GM18870 (cell line): Measurements from ENCODE around the gene IL37.
"Not testable (repeated sequence)": the region's sequence is repeated elsewhere in the genome, so short reads cannot be mapped to it uniquely, and the experiment has no call there.

Experiments
- ATAC-seq: cut with Tn5 transposase; IDR thresholded peaks from one replicate; pipeline ENCODE4 v1.9.1; 2021; ENCODE audit warnings: moderate library complexity; ENCODE audit not compliant: unreplicated experiment

IL37 gene

DNA sequence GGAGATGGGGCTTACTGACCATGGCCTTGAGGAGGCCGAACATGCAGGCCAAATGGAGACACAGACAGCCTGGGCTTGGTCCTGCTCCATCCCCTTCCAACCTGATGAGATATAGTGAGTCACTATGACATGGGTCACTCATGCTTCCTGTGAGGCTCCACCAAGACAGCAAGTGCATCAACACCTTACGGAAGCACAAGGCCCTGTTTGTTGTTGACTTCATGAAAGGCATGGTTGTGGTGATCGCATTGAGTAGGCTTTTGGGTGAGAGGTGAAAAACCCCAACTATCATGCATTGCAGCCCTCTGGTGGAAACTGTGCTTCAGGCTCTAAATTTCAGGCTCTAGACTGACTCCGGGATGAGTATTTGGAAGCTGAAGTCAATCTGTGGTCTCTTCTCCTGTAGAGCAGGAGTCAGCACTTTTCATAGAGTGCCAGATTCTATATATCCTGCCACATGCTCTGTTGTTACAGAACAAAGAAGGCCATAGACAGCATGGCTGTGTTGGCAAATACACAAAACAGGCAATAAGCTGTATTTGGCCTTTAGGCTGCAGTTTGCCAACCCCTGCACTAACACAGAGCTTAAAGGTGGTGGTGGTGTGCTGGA lies 10.1 kb downstream of the IL37 start:
- no peak for ATAC-seq

DNA sequence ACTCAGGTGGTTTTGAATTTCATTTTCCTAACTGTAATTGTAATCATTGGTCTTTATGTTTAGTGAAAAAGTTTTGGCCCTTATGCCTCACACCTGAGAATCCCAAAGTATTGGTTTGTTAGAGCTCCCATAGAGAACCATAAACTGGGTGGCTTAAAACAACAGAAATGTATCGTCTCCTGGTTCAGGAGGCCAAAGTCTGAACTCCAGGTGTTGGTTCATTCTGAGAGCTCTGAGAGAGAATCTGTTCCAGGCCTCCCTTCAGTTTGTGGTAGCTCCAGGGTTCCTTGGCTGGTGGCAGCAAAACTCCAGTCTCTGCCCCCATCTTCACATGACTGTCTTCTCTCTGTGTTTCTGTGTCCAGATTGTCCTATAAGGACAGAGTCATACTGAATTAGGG lies 11.0 kb downstream of the IL37 start:
- ATAC-seq, result no peak

DNA sequence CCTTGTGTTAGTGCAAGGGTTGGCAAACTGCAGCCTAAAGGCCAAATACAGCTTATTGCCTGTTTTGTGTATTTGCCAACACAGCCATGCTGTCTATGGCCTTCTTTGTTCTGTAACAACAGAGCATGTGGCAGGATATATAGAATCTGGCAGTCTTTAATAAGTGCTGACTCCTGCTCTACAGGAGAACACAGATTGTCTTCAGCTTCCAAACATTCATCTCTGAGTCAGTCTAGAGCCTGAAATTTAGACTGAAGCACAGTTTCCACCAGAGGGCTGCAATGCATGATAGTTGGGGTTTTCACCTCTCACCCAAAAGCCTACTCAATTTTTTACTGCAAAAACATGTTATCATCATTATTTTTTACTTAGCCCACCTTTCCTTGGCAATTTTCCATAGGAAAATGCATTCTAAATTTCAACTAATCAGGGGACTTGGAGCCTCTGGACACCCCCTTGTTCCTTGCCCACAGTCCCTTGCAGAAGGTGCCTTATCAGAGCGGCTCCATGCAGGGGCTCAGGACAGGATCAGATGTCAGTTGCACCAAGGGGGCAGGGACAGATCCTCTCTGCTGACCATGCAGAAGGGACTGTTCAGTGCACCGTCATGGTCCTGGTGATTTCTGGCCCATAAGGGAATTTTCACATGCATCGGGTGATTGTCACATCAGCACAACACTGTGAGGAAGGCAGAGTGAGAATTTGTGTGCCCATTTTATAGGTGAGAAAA lies 12.4 kb downstream of the IL37 start:
- ATAC-seq, result no peak

GRCh38 chr2:112923967-112924338 lies 13.0 kb downstream of the IL37 start:
- no peak for ATAC-seq

DNA sequence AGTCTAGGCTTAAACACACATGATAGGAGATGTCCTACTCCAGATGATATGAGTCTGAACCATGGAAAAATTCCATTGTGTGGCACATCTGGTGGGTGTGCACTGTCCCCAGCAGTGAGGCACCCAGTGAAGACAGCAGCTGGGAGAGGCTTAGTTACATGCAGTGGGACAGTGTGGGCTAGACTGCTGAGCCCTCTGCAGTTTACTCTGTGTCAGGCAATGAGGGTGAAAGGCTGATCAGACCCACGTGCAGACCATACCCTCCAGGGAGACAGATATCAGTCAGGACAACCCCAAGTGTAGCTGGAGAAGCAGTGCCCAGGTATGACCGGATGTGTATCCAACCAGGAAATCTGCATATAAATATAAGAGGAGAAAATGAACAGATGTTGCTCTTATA lies 13.4 kb downstream of the IL37 start:
- ATAC-seq, result no peak

DNA sequence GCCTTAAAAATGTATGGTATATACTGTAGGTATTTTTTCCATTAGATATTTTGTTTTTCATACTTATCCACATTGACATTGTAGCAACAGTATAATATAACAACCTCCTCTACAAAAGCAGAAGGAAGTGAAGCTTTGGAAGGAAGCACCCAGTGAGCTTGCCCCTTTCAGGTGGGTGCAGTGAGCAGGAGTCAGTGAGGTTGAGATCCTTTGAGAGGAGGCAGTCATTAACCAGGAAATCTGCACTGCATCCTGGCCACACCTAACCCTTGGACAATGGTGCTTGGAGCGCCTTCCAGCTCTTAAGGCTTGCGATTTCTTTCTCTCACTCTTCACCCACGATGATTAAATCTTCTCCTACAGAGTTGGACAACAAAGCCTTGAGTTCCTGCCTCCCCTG lies 13.9 kb downstream of the IL37 start:
- ATAC-seq, result no peak

DNA sequence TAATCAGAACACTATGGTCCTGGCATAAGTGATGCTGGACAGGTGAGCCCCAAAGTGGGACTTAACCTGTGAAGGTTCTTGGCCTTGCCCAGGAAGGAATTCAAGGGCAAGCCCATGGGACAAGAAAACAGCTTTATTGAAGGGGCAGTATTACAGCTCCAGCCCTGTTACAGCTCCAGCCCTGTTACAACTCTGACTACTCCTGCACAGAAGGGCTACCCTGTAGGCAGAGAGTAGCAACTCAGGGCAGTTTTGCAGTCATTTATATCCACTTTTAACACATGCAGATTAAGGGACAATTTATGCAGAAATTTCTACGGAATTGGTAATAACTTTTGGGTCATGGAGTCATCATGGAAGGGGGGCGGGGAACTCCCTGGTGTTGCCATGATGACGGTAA lies 15.7 kb downstream of the IL37 start:
- ATAC-seq, result no peak

- ATAC-seq, result no peak
Observed at GRCh38 chr2:112927745-112928144, 16.8 kb downstream of the IL37 start.

GRCh38 chr2:112933261-112933660 lies 22.3 kb downstream of the IL37 start:
- no peak for ATAC-seq

DNA sequence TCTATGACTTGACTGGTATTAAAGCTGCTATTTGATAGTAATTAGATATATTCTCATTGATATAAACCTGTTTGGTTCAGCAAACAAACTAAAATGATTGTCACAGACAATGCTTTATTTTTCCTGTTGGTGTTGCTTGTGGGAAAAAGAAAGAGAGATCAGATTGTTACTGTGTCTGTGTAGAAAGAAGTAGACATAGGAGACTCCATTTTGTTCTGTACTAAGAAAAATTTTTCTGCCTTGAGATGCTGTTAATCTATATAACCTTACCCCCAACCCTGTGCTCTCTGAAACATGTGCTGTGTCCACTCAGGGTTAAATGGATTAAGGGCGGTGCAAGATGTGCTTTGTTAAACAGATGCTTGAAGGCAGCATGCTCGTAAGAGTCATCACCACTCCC lies 23.2 kb downstream of the IL37 start:
- not testable (repeated sequence) for ATAC-seq

GRCh38 chr2:112936927-112937232 lies 25.9 kb downstream of the IL37 start:
- no peak for ATAC-seq

DNA sequence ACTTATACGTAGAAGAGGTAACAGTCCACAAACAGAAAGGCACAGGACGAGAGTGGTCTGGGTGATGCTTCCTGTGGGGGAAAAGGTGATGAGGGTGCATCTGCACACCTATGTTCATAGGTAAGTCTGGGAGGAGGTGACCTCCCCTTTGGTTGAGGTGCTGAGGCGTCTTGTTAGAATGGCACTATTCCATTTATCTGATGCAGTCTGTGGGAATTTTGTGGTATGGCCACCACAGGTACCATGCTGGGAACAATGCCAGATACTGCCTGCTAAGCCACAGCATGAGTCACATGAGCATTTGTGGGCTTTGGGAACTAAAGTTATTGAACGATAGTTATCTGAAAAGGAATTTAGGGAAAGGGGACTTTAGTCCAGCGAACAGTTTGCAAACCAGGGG lies 27.9 kb downstream of the IL37 start:
- ATAC-seq, result no peak

DNA sequence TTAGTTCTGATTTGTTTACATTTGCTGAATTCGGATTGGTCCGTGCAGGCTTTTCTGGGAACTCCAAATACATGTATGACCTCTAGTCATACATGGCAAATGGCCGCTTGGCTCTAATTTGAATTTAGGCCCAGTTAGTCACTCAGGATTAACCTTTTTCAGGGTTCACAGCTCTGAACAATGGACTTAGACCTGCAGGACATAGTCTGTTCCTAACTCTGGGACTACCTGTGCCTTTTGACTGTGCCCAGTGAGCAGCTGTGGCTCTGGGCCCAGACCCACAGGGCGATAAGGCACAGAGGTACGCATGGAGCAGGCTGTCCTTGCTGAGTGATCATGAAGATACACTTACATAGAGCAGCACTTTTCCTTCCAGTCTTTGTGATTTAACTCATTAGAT lies 28.5 kb downstream of the IL37 start:
- ATAC-seq, result no peak

GRCh38 chr2:112940859-112941625 lies 30.1 kb downstream of the IL37 start:
- ATAC-seq, result no peak

DNA sequence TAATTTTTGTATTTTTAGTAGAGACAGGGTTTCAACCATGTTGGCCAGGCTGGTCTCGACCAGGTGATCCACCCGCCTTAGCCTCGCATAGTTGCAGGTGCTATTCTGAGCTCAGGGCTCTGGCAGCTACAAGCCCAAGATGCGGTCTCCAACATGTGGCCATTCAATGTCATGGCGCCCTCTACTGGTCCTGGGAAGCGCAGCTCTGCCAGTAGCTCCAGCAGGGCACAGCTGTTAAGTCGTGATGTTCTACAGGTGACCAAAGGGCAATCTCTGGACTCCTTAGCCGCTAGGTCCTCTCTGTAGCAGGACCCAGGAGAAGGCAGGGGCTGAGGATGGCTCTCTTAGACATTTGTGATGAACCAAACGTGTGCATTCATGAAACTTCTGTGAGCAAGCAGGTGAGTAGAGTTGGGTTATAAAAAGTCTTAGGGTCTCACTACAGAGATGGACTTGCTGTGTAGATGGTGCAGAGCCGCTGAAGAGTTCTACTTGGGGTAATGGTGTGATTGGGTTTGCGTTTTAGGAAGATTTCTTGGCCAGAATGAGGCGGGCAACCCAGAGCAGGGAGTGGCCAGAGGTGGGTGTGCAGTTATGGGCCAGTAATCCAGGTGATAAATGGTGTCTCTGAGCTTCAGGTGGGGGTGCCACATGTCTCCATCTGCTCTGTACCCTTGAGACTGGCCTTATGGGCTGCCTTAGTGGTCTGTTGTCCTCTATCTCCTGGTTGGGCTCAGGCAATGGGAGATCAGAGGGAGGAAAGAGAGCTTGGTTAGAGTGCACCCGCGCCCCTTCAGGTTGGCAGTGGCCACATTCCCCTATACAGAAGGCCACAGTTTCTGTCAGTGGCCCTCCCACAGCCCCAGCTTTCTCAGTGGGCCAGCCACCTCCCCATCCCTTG lies 31.0 kb downstream of the IL37 start:
- peak; percentile 72 for ATAC-seq

DNA sequence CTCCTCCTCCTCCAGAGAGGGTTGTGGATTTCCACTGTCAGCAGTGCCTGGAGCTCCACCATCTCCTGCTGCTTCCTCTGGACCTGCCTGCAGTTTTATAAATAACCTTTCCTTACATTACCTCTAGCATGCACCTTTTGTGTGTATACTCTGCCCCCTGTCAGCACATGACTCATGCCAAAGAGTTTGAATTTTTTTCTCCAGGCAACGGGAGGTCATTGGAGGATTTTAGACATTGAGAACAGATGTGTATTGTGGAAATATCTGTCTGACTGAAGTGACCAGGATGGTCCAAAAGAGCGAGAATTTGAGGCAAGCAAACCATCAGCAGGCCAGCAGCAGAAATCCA lies 31.7 kb downstream of the IL37 start:
- no peak for ATAC-seq

GRCh38 chr2:112944971-112945370 lies 34.0 kb downstream of the IL37 start:
- ATAC-seq, result no peak

GRCh38 chr2:112946086-112946485 lies 35.1 kb downstream of the IL37 start:
- ATAC-seq, result no peak

DNA sequence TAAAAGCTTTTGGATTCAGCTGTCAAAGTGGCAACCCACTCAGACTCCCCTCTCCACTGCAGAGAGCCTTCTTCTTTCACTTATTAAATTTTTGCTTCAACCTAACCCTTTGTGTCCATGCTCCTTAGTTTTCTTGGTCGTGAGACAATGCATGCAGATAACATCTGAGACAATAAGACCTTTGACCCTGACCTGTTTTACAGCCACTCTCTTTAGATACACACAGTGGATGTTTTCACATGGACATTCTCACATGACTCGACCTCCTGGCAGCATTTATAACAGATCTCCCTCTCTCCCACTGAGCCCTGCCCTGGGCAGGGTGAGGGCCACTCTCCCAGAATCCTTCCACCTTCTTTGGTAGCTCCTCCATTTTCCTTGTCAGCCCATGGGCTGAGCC lies 36.4 kb downstream of the IL37 start:
- no peak for ATAC-seq

DNA sequence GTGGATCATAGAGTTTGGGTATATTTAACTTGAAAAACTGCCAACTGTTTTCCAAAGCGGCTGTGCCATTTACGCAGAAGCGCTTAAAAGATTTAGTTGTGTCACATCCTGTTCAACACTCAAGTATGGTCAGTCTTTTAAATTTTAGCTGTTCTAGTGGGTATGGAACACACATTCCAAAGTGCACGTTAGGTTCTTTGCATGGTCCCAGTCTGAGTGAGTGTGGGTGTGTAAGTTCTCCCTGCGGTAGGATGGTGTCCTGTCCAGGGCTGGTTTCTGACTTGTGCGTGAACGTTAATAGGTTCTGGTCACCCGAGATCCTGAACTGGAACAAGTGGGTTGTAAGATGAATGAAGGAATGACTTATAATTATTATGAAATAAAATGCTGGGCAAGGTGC lies 38.5 kb downstream of the IL37 start:
- ATAC-seq, result no peak

- no peak for ATAC-seq
Observed at GRCh38 chr2:112954364-112954763, 43.4 kb downstream of the IL37 start.

GRCh38 chr2:112957511-112957910 lies 46.5 kb downstream of the IL37 start:
- ATAC-seq, result no peak
